HEK293 (cell line): Measurements from ENCODE around the gene LRRC2.

ENCODE experiments used
- CTCF ChIA-PET: fragments of 350-600 bp; formaldehyde crosslinking; extraction: SDS; loops from one replicate; lab custom pipeline; 2021; ENCODE audit warnings: antibody characterized with exemption; lab: Yijun Ruan, JAX
- POLR2A ChIA-PET: fragments of 300-600 bp; formaldehyde crosslinking; extraction: SDS; loops from one replicate; lab custom pipeline; 2020; ENCODE audit warnings: antibody characterized with exemption, inconsistent platforms; lab: Yijun Ruan, JAX
- H3K27ac ChIP-seq: fragments of 200-500 bp; sonication (Bioruptor generic); 2 replicates; pipeline ENCODE4 v1.5.1; 2014; ENCODE audit warnings: low read depth, low read length, control low read depth, inconsistent platforms; ENCODE audit errors: extremely low read depth
- H3K36me3 ChIP-seq, 2 experiments: fragments of 200-500 bp in 1 of 2; sonication (Bioruptor generic) in 1 of 2; 1 replicate in 1 of 2; 2 replicates in 1 of 2; pipeline ENCODE4 v1.5.1; 2014 to 2017; ENCODE audit warnings: inconsistent platforms in 2 of 2, low read length in 2 of 2; ENCODE audit not compliant: control insufficient read depth in 2 of 2, insufficient read depth in 1 of 2
- H3K4me1 ChIP-seq: fragments of 200-500 bp; sonication (Bioruptor generic); 2 replicates; pipeline ENCODE4 v1.5.1; 2014; ENCODE audit warnings: mild to moderate bottlenecking, low read length, inconsistent platforms; ENCODE audit not compliant: control insufficient read depth, insufficient read depth
- H3K4me3 ChIP-seq: 2 replicates; pipeline ENCODE4 v1.5.1; 2011; ENCODE audit warnings: low read depth, mild to moderate bottlenecking, control low read depth, low read length, moderate library complexity
- H3K9me3 ChIP-seq: fragments of 200-500 bp; sonication (Bioruptor generic); 2 replicates; pipeline ENCODE4 v1.5.1; 2014; ENCODE audit warnings: low read depth, low read length, inconsistent platforms; ENCODE audit not compliant: control insufficient read depth, insufficient read depth
- GLI4 ChIP-seq: fragments of 450-650 bp; formaldehyde crosslinking; IDR thresholded peaks from 2 replicates; pipeline ENCODE4 v1.5.1; 2016; ENCODE audit warnings: missing biosample characterization, missing genetic modification characterization
- MEIS1 ChIP-seq: sonication (generic); formaldehyde crosslinking; IDR thresholded peaks from 2 replicates; pipeline ENCODE4 v1.8.1; 2022; ENCODE audit warnings: missing genetic modification reagents, mild to moderate bottlenecking, borderline replicate concordance
- OVOL3 ChIP-seq: fragments of 450-650 bp; formaldehyde crosslinking; IDR thresholded peaks from 2 replicates; pipeline ENCODE4 v1.5.1; 2016; ENCODE audit warnings: missing biosample characterization, missing genetic modification characterization
- ZNF133 ChIP-seq: fragments of 450-650 bp; formaldehyde crosslinking; IDR thresholded peaks from 2 replicates; pipeline ENCODE4 v1.5.1; 2016; ENCODE audit warnings: missing biosample characterization, missing genetic modification characterization
- ZNF175 ChIP-seq: fragments of 450-650 bp; formaldehyde crosslinking; IDR thresholded peaks from 2 replicates; pipeline ENCODE4 v1.5.1; 2016; ENCODE audit warnings: missing biosample characterization, missing genetic modification characterization
- ZNF19 ChIP-seq: fragments of 450-650 bp; formaldehyde crosslinking; IDR thresholded peaks from 2 replicates; pipeline ENCODE4; 2016; ENCODE audit warnings: missing biosample characterization, missing genetic modification characterization, low read depth
- ZNF37A ChIP-seq: fragments of 450-650 bp; IDR thresholded peaks from 2 replicates; pipeline ENCODE4 v1.5.1; 2018; ENCODE audit warnings: missing biosample characterization, missing genetic modification characterization
- ZNF394 ChIP-seq: fragments of 450-650 bp; formaldehyde crosslinking; IDR thresholded peaks from 2 replicates; pipeline ENCODE4 v1.5.1; 2016; ENCODE audit warnings: missing biosample characterization, missing genetic modification characterization, mild to moderate bottlenecking, moderate library complexity, borderline replicate concordance
- ZNF48 ChIP-seq: fragments of 450-650 bp; formaldehyde crosslinking; IDR thresholded peaks from 2 replicates; pipeline ENCODE4 v1.5.1; 2016; ENCODE audit warnings: missing biosample characterization, missing genetic modification characterization
- ZNF521 ChIP-seq: fragments of 450-650 bp; formaldehyde crosslinking; IDR thresholded peaks from 2 replicates; pipeline ENCODE4 v1.5.1; 2017; ENCODE audit warnings: missing biosample characterization, mild to moderate bottlenecking, missing genetic modification characterization
- ZNF600 ChIP-seq: fragments of 450-650 bp; formaldehyde crosslinking; IDR thresholded peaks from 2 replicates; pipeline ENCODE4 v1.5.1; 2016; ENCODE audit warnings: missing biosample characterization, missing genetic modification characterization
- ZNF624 ChIP-seq: fragments of 450-650 bp; formaldehyde crosslinking; IDR thresholded peaks from 2 replicates; pipeline ENCODE4 v1.5.1; 2017; ENCODE audit warnings: missing biosample characterization, missing genetic modification characterization
- ZNF677 ChIP-seq: fragments of 450-650 bp; IDR thresholded peaks from 2 replicates; pipeline ENCODE4 v1.5.0; 2018; ENCODE audit warnings: missing biosample characterization, mild to moderate bottlenecking, missing genetic modification characterization, moderate library complexity
- ZNF76 ChIP-seq: fragments of 450-650 bp; formaldehyde crosslinking; IDR thresholded peaks from 2 replicates; pipeline ENCODE4; 2016; ENCODE audit warnings: low read depth, missing biosample characterization, missing genetic modification characterization, borderline replicate concordance
- ZNF776 ChIP-seq: fragments of 450-650 bp; formaldehyde crosslinking; IDR thresholded peaks from 2 replicates; pipeline ENCODE4 v1.5.0; 2017; ENCODE audit warnings: missing biosample characterization, missing genetic modification characterization, borderline replicate concordance
- ZSCAN30 ChIP-seq: fragments of 450-650 bp; IDR thresholded peaks from 2 replicates; pipeline ENCODE4 v1.5.1; 2018; ENCODE audit warnings: missing biosample characterization, mild to moderate bottlenecking, missing genetic modification characterization, moderate library complexity
- TF ChIP-seq, protein P1 (sequence below): fragments of 450-650 bp; formaldehyde crosslinking; IDR thresholded peaks from 2 replicates; pipeline ENCODE4 v1.5.1; 2016; ENCODE audit warnings: missing biosample characterization, missing genetic modification characterization
- TF ChIP-seq, protein P2 (sequence below): fragments of 450-650 bp; formaldehyde crosslinking; IDR thresholded peaks from 2 replicates; pipeline ENCODE4 v1.5.1; 2017; ENCODE audit warnings: missing biosample characterization, missing genetic modification characterization
- TF ChIP-seq, protein P3 (sequence below): fragments of 450-650 bp; formaldehyde crosslinking; IDR thresholded peaks from 2 replicates; pipeline ENCODE4 v1.5.1; 2016; ENCODE audit warnings: missing biosample characterization, missing genetic modification characterization, borderline replicate concordance
- TF ChIP-seq, protein P4 (sequence below): fragments of 450-650 bp; formaldehyde crosslinking; IDR thresholded peaks from 2 replicates; pipeline ENCODE4 v1.5.1; 2016; ENCODE audit warnings: missing biosample characterization, missing genetic modification characterization
- TF ChIP-seq, protein P5 (sequence below): fragments of 450-650 bp; formaldehyde crosslinking; IDR thresholded peaks from 2 replicates; pipeline ENCODE4 v1.5.1; 2016; ENCODE audit warnings: missing biosample characterization, missing genetic modification characterization

Gene LRRC2

DNA sequence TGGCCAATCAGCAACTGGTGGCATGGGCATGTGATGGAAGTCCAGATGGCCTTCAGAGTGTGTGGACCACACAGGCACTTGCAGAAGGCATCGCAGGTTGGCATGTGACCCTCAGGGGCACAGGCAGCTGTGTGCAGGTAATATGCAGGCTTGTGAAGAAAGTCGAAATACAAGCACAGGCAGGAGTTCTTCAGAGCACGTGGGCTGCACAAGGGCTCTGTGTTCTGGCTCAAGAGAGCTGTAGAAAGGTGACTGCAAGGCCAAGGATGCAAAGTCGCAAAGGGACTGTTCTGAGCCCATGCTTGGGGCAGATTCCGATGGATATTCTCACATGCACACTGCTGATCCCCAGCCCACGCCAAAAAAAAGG, 8.3 kb downstream of the LRRC2 start:
- no peak for TF ChIP-seq ZNF521 (tag by site-specific recombination)
- TF ChIP-seq, protein P1, sequence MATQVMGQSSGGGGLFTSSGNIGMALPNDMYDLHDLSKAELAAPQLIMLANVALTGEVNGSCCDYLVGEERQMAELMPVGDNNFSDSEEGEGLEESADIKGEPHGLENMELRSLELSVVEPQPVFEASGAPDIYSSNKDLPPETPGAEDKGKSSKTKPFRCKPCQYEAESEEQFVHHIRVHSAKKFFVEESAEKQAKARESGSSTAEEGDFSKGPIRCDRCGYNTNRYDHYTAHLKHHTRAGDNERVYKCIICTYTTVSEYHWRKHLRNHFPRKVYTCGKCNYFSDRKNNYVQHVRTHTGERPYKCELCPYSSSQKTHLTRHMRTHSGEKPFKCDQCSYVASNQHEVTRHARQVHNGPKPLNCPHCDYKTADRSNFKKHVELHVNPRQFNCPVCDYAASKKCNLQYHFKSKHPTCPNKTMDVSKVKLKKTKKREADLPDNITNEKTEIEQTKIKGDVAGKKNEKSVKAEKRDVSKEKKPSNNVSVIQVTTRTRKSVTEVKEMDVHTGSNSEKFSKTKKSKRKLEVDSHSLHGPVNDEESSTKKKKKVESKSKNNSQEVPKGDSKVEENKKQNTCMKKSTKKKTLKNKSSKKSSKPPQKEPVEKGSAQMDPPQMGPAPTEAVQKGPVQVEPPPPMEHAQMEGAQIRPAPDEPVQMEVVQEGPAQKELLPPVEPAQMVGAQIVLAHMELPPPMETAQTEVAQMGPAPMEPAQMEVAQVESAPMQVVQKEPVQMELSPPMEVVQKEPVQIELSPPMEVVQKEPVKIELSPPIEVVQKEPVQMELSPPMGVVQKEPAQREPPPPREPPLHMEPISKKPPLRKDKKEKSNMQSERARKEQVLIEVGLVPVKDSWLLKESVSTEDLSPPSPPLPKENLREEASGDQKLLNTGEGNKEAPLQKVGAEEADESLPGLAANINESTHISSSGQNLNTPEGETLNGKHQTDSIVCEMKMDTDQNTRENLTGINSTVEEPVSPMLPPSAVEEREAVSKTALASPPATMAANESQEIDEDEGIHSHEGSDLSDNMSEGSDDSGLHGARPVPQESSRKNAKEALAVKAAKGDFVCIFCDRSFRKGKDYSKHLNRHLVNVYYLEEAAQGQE = no peak
- TF ChIP-seq ZNF133 (tag by site-specific recombination) = no peak
- TF ChIP-seq ZNF600 (tag by site-specific recombination) = no peak
- TF ChIP-seq ZNF76 (tag by site-specific recombination) = no peak
- no peak for TF ChIP-seq GLI4 (tag by site-specific recombination)
- TF ChIP-seq OVOL3 (tag by site-specific recombination) = no peak
- Histone ChIP-seq H3K4me1 (no peaks in the 10 kb centered on the region), H3K9me3 (no peaks in the 10 kb centered on the region), H3K36me3 (no peaks in the 10 kb centered on the region), H3K27ac (no peak overlapping the region), H3K4me3 (no peak overlapping the region)
- POLR2A ChIA-PET = no interaction called here
- CTCF ChIA-PET = interaction anchor here (0.6 to 4.4 kb wide), 12 partner anchors 8 to 480 kb away, joined by 3 to 71 read pairs (median 4); no protein-coding TSS in a partner anchor

DNA sequence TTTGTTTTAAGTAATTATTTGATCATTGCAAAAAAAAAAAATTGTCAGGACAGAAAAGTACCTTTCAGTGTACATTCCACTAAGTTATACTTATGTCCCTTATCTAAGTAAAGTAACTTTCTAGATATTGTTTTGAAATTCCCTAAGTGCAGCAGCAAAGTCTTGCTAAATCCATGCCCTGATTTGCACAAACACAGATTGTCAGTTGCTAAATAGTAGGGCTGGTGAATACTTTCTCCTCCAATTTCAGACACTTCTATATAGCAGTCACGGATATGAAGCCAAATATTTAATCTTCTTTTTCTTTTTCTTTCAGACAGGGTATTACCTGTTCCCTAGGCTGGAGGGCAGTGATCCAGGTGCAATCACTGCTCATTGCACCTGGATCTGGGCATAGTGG, 12.9 kb downstream of the LRRC2 start:
- H3K27ac ChIP-seq = no peak overlapping the region
- no peaks in the 10 kb centered on the region for H3K36me3 ChIP-seq
- ChIA-PET CTCF (no interaction called here), POLR2A (no interaction called here)
- TF ChIP-seq GLI4 (tag by site-specific recombination) (no peak), ZSCAN30 (no peak), MEIS1 (no peak), ZNF37A (no peak), ZNF48 (no peak), ZNF776 (no peak), ZNF677 (no peak)
- TF ChIP-seq, protein P2, sequence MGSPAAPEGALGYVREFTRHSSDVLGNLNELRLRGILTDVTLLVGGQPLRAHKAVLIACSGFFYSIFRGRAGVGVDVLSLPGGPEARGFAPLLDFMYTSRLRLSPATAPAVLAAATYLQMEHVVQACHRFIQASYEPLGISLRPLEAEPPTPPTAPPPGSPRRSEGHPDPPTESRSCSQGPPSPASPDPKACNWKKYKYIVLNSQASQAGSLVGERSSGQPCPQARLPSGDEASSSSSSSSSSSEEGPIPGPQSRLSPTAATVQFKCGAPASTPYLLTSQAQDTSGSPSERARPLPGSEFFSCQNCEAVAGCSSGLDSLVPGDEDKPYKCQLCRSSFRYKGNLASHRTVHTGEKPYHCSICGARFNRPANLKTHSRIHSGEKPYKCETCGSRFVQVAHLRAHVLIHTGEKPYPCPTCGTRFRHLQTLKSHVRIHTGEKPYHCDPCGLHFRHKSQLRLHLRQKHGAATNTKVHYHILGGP (tag by site-specific recombination) = no peak
- H3K9me3 ChIP-seq = no peaks in the 10 kb centered on the region
- no peaks in the 10 kb centered on the region for H3K4me1 ChIP-seq
- H3K4me3 ChIP-seq = no peak overlapping the region

- no peak overlapping the region for H3K4me3 ChIP-seq
- no peaks in the 10 kb centered on the region for H3K9me3 ChIP-seq
- H3K4me1 ChIP-seq = no peaks in the 10 kb centered on the region
- CTCF ChIA-PET = no interaction called here
- H3K27ac ChIP-seq = no peak overlapping the region
- H3K36me3 ChIP-seq = no peaks in the 10 kb centered on the region
- TF ChIP-seq, protein P3, sequence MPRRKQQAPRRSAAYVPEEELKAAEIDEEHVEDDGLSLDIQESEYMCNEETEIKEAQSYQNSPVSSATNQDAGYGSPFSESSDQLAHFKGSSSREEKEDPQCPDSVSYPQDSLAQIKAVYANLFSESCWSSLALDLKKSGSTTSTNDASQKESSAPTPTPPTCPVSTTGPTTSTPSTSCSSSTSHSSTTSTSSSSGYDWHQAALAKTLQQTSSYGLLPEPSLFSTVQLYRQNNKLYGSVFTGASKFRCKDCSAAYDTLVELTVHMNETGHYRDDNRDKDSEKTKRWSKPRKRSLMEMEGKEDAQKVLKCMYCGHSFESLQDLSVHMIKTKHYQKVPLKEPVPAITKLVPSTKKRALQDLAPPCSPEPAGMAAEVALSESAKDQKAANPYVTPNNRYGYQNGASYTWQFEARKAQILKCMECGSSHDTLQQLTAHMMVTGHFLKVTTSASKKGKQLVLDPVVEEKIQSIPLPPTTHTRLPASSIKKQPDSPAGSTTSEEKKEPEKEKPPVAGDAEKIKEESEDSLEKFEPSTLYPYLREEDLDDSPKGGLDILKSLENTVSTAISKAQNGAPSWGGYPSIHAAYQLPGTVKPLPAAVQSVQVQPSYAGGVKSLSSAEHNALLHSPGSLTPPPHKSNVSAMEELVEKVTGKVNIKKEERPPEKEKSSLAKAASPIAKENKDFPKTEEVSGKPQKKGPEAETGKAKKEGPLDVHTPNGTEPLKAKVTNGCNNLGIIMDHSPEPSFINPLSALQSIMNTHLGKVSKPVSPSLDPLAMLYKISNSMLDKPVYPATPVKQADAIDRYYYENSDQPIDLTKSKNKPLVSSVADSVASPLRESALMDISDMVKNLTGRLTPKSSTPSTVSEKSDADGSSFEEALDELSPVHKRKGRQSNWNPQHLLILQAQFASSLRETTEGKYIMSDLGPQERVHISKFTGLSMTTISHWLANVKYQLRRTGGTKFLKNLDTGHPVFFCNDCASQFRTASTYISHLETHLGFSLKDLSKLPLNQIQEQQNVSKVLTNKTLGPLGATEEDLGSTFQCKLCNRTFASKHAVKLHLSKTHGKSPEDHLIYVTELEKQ (tag by site-specific recombination) = no peak
- TF ChIP-seq ZNF624 (no peak), ZNF19 (no peak), ZNF394 (tag by site-specific recombination) (no peak), ZNF175 (no peak)
- TF ChIP-seq, protein P4, sequence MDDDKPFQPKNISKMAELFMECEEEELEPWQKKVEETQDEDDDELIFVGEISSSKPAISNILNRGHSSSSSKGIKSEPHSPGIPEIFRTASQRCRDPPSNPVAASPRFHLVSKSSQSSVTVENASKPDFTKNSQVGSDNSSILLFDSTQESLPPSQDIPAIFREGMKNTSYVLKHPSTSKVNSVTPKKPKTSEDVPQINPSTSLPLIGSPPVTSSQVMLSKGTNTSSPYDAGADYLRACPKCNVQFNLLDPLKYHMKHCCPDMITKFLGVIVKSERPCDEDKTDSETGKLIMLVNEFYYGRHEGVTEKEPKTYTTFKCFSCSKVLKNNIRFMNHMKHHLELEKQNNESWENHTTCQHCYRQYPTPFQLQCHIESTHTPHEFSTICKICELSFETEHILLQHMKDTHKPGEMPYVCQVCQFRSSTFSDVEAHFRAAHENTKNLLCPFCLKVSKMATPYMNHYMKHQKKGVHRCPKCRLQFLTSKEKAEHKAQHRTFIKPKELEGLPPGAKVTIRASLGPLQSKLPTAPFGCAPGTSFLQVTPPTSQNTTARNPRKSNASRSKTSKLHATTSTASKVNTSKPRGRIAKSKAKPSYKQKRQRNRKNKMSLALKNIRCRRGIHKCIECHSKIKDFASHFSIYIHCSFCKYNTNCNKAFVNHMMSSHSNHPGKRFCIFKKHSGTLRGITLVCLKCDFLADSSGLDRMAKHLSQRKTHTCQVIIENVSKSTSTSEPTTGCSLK (tag by site-specific recombination) = no peak
- TF ChIP-seq, protein P5, sequence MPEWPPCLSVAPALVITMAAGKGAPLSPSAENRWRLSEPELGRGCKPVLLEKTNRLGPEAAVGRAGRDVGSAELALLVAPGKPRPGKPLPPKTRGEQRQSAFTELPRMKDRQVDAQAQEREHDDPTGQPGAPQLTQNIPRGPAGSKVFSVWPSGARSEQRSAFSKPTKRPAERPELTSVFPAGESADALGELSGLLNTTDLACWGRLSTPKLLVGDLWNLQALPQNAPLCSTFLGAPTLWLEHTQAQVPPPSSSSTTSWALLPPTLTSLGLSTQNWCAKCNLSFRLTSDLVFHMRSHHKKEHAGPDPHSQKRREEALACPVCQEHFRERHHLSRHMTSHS = no peak
- POLR2A ChIA-PET = no interaction called here
Observed at GRCh38 chr3:46552538-46552937, 13.6 kb downstream of the LRRC2 start.
